HG02973 (cell line): Measurements from ENCODE around the gene DDX31.
A peak's percentile ranks its signal among the peaks of the same experiment; 100 is the strongest.
"Not testable (repeated sequence)": the region's sequence is repeated elsewhere in the genome, so short reads cannot be mapped to it uniquely, and the experiment has no call there.

Source experiments
- ATAC-seq: cut with Tn5 transposase; IDR thresholded peaks from one replicate; pipeline ENCODE4 v1.9.1; 2021; ENCODE audit warnings: moderate library complexity; ENCODE audit not compliant: unreplicated experiment

The DDX31 gene

GRCh38 chr9:132669698-132670456 lies at the start of gene DDX31:
TSS of gene DDX31 (minus strand) at chr9:132669983. CDS start at chr9:132669934, 49 bp downstream.
- peak; percentile 54 for ATAC-seq

DNA sequence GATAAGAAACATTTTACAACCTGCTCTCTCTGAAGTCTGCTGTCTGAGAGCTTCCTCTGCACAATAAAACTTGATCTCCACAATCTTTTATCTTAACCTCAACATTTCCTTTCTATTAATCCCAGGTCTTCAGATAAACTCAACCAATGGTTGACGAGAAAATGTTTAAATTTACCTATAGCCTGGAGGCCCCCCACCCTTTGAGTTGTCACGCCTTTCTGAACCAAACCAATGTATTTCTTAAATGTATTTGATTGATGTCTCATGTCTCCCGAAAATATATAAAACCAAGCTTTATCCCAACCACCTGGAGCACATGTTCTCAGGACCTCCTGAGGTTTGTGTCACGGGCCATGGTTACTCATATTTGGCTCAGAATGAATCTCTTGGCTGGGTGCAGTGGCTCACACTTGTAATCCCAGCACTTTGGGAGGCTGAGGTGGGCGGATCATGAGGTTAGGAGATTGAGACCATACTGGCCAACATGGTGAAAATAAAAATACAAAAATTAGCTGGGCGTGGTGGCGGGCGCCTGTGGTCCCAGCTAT lies 48.7 kb upstream of the DDX31 start:
- not testable (repeated sequence) for ATAC-seq

GRCh38 chr9:132717326-132717945 lies 47.7 kb upstream of the DDX31 start:
- no peak for ATAC-seq

DNA sequence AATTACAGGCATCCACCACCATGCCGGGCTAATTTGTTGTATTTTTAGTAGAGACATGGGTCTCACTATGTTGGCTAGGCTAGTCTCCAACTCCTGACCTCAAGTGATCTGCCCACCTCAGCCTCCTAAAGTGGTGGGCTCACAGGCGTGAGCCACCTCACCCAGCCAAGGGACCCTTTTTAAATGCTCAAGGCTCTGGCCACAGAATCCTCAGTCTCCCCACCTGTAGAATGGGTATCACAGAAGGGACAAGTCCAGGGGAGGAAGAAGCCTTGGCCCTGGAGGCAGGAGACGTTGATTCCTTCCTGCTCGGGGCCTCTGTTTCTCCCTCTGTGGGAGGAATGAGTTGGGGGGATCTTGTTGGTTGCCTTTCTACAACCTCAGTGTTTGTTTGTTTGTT lies 46.2 kb upstream of the DDX31 start:
- no peak for ATAC-seq

- ATAC-seq = no peak
Measured at GRCh38 chr9:132712753-132713152, 43.0 kb upstream of the DDX31 start.

DNA sequence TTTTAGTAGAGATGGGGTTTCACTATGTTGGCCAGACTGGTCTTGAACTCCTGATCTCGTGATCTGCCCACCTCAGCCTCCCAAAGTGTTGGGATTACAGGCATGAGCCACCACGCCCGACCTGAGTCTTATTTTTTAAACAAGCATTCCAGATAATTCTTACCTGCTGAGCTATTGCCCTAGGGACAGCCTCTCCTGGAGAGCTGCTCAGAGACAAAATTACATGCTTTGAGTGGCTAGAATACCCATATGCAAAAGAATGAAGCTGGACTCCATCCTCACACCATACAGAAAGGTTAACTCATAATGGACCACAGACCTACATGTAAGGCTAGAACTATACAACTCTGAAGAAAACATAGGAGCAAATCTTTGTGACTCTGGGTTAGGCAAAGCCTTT lies 42.1 kb upstream of the DDX31 start:
- ATAC-seq = no peak

- not testable (repeated sequence) for ATAC-seq
Measured at GRCh38 chr9:132711152-132711551, 41.4 kb upstream of the DDX31 start.

- ATAC-seq = no peak
Measured at GRCh38 chr9:132710333-132710732, 40.5 kb upstream of the DDX31 start.

- no peak for ATAC-seq
Measured at GRCh38 chr9:132708769-132709430, 39.1 kb upstream of the DDX31 start.

DNA sequence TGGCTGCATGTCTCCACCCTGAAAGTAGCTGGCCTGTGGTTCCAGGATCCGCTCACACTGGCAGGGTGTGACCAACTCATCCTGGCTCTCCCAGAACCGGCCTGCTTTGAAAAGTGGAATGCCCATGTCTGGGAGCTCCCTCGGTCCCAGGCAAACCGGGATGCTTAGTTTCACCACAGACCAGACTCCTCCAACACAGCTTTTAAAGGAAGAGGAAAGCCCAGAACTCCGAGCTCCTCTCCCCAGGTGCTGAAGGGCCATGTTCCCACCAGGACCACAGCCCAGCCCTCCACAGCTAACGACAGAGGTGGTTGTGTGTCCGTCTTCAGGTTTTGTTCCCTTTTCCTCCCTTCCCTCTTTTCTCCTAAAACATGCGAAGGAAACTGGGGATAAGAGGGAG lies 38.5 kb upstream of the DDX31 start:
- ATAC-seq = no peak

GRCh38 chr9:132703336-132703735 lies 33.6 kb upstream of the DDX31 start:
- no peak for ATAC-seq

- ATAC-seq = no peak
Measured at GRCh38 chr9:132702254-132702653, 32.5 kb upstream of the DDX31 start.

DNA sequence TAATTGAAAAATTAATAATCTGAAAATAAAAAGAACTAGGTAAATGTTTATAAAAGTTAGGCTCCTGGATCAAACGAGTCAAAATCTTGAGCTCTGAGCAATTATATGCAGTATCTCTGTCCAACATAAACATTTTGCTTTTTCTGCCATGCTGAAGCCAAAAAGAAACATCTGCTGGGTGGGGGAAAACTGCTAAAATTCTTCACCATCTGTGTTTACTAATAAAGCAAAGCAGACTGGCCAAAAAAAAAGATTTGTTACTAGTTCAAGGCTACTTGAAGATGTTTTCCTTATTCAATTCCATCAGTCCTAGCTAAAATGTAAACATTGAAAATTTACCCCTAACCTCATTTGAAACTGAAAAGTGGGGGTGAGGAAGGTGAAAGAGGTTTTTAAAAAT lies 30.2 kb upstream of the DDX31 start:
- no peak for ATAC-seq

- no peak for ATAC-seq
Measured at GRCh38 chr9:132698989-132699388, 29.2 kb upstream of the DDX31 start.

DNA sequence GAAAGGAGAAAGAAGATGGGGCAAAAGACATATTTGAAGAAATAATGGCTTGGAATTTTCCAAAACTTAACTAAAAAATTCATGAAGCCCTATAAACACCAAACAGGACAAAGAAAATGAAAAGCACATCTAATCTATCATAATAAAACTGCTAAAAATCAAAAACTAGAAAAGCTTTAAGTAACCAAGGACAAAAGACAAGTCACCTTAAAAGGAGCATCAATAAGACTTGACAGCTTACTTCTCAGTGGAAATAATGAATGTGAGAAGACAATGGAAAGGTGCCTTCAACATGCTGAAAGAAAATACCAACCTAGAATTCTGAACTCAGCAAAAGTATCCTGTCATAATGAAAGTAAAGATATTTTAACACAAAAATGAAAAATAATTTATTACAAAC lies 27.4 kb upstream of the DDX31 start:
- no peak for ATAC-seq

- no peak for ATAC-seq
Measured at GRCh38 chr9:132694144-132694543, 24.4 kb upstream of the DDX31 start.

GRCh38 chr9:132690696-132691095 lies 20.9 kb upstream of the DDX31 start:
- ATAC-seq = no peak

DNA sequence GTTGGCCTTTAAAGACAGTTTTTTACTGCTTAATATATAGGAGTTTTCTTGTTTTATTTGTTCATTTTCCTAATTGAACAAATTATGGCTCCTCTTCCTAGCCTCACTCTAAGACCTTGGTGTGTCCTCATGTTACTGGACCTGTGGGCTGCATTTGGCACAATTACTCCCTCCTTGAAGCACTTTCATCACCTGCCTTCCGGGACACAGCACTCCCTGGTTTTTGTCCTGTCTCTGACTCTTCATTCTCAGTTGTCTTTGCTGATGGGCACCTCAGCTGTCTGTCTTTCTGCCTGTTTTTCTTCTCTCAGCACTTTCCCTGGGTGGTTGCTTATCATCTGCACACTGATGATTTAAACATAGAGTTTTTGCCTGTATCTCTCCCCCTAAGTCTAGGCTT lies 14.1 kb upstream of the DDX31 start:
- no peak for ATAC-seq

- no peak for ATAC-seq
Measured at GRCh38 chr9:132681561-132681960, 11.8 kb upstream of the DDX31 start.

- no peak for ATAC-seq
Measured at GRCh38 chr9:132679946-132680625, 10.3 kb upstream of the DDX31 start.

- no peak for ATAC-seq
Measured at GRCh38 chr9:132677976-132678375, 8.2 kb upstream of the DDX31 start.
